Mesendoderm (in vitro differentiated cells): ENCODE results near the gene TASP1.
"Not testable (repeated sequence)": the region's sequence is repeated elsewhere in the genome, so short reads cannot be mapped to it uniquely, and the experiment has no call there.

Experiments
- DNase-seq: peaks from one replicate; pipeline ENCODE4 v3.0.0; 2013
- H2AK5ac ChIP-seq: 2 replicates; pipeline ENCODE4 v1.6.1; 2013; ENCODE audit warnings: low read length, inconsistent platforms
- H2BK120ac ChIP-seq: 2 replicates; pipeline ENCODE4 v1.6.1; 2013; ENCODE audit warnings: low read depth, mild to moderate bottlenecking, low read length, moderate library complexity, mixed read lengths
- H2BK15ac ChIP-seq: replicated peaks from 2 replicates; pipeline ENCODE4 v1.6.1; 2013; ENCODE audit warnings: low read depth, mild to moderate bottlenecking, moderate library complexity
- H2BK5ac ChIP-seq: 2 replicates; pipeline ENCODE4 v1.6.1; 2013; ENCODE audit warnings: low read length, inconsistent platforms
- H3K18ac ChIP-seq: 2 replicates; pipeline ENCODE4 v1.6.1; 2013; ENCODE audit warnings: mild to moderate bottlenecking, low read length, mixed read lengths
- H3K23ac ChIP-seq: one replicate; pipeline ENCODE4 v1.6.1; 2013; ENCODE audit warnings: low read length
- H3K27ac ChIP-seq: 2 replicates; pipeline ENCODE4 v1.5.1; 2013; ENCODE audit warnings: low read depth, mild to moderate bottlenecking, inconsistent platforms, low read length, moderate library complexity
- H3K27me3 ChIP-seq: 2 replicates; pipeline ENCODE4 v1.6.1; 2013; ENCODE audit warnings: low read length, control low read depth, mild to moderate bottlenecking, inconsistent platforms; ENCODE audit not compliant: insufficient read depth, poor library complexity
- H3K36me3 ChIP-seq: 2 replicates; pipeline ENCODE4 v1.6.1; 2013; ENCODE audit warnings: low read length, inconsistent platforms; ENCODE audit not compliant: control insufficient read depth, insufficient read depth
- H3K4ac ChIP-seq: one replicate; pipeline ENCODE4 v1.6.1; 2013; ENCODE audit warnings: low read depth, mild to moderate bottlenecking, low read length, moderate library complexity
- H3K4me1 ChIP-seq: 2 replicates; pipeline ENCODE4 v1.6.1; 2013; ENCODE audit warnings: low read depth, low read length, inconsistent platforms; ENCODE audit not compliant: control insufficient read depth
- H3K4me2 ChIP-seq: 2 replicates; pipeline ENCODE4 v1.6.1; 2013; ENCODE audit warnings: low read length
- H3K4me3 ChIP-seq: 2 replicates; pipeline ENCODE4 v1.5.1; 2013; ENCODE audit warnings: mild to moderate bottlenecking, low read length
- H3K56ac ChIP-seq: one replicate; pipeline ENCODE4 v1.6.1; 2013; ENCODE audit warnings: low read length
- H3K79me1 ChIP-seq: 2 replicates; pipeline ENCODE4 v1.6.1; 2013; ENCODE audit warnings: low read length, inconsistent platforms
- H3K79me2 ChIP-seq: 2 replicates; pipeline ENCODE4 v1.6.1; 2013; ENCODE audit warnings: mild to moderate bottlenecking, low read length; ENCODE audit not compliant: control insufficient read depth, insufficient read depth
- H3K9ac ChIP-seq: 2 replicates; pipeline ENCODE4 v1.6.1; 2013; ENCODE audit warnings: low read length, inconsistent platforms
- H4K5ac ChIP-seq: one replicate; pipeline ENCODE4 v1.6.1; 2013; ENCODE audit warnings: low read length
- H4K8ac ChIP-seq: one replicate; pipeline ENCODE4 v1.6.1; 2013; ENCODE audit warnings: low read depth, mild to moderate bottlenecking, control low read depth, low read length, moderate library complexity
- WGBS: extraction: QIAGEN DNeasy Blood & Tissue Kit; methylation state at CpG from one replicate; pipeline ENCODE4 v1.1.7; 2013; ENCODE audit warnings: low lambda C conversion rate, missing lambda C conversion rate; ENCODE audit not compliant: insufficient coverage; ENCODE audit errors: extremely low coverage; 5-methylcytosine and 5-hydroxymethylcytosine counted together

Gene TASP1

DNA sequence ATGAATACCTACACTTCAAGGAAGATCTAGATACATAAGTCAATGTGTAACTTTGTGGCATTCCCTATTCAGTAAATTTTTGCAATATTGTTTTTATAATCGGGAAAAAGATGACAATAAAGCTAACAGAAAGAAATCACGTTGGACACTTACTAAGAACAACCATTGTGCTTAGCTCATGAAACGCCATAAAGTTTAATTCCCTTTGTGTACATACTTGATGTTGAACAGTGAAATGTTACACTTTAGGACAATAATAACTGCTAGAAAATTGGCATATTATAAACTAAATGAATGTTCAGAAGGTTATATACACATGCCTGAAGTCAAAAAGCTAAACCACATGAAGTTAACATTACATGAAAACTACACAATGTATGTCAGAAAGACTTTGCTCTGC, 153.2 kb downstream of the TASP1 start:
- Histone ChIP-seq H3K79me2 (no peaks in the 10 kb centered on the region), H3K4me2 (no peak overlapping the region), H3K27ac (no peak overlapping the region), H2BK15ac (no peak overlapping the region), H3K9ac (no peak overlapping the region), H3K4ac (no peak overlapping the region), H2AK5ac (no peak overlapping the region), H2BK120ac (no peak overlapping the region), H3K4me1 (peaks cover 5% of the 10 kb centered on the region), H3K36me3 (no peaks in the 10 kb centered on the region), H4K5ac (no peak overlapping the region), H4K8ac (no peak overlapping the region), H3K4me3 (no peak overlapping the region), H3K79me1 (no peaks in the 10 kb centered on the region), H3K27me3 (no peaks in the 10 kb centered on the region), H3K23ac (no peak overlapping the region), H3K56ac (no peak overlapping the region), H3K18ac (no peak overlapping the region), H2BK5ac (no peak overlapping the region)
- no peak for DNase-seq
- no CpG with 5 or more reads among the region's 3 CpGs for WGBS

DNA sequence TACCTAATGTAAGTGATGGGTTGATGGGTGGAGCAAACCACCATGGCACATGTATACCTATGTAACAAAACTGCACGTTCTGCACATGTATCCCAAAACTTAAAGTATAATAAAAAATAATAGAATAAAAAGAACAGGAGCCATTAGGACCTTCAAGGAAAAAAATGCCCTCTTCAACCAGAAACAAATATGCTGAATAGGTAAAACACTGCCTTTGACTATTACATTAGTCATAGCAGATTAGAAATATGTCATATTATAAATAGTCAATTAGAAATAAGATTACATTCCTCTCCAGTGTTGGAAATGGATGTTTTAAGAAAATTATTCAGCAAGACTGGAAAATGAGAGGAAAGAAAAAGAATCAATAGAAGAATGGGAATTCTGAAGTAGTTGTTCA, 153.7 kb downstream of the TASP1 start:
- H3K23ac ChIP-seq, H3K56ac ChIP-seq, H3K18ac ChIP-seq, H3K36me3 ChIP-seq, H4K8ac ChIP-seq, H2BK15ac ChIP-seq, H3K27ac ChIP-seq, H3K4me3 ChIP-seq, H3K9ac ChIP-seq, H3K79me1 ChIP-seq, H4K5ac ChIP-seq, H3K27me3 ChIP-seq, H2BK120ac ChIP-seq, H3K4me1 ChIP-seq, H2BK5ac ChIP-seq, DNase-seq, H3K79me2 ChIP-seq, H2AK5ac ChIP-seq, H3K4me2 ChIP-seq, H3K4ac ChIP-seq: not testable (repeated sequence)
- WGBS = no CpG with 5 or more reads among the region's 1 CpG

DNA sequence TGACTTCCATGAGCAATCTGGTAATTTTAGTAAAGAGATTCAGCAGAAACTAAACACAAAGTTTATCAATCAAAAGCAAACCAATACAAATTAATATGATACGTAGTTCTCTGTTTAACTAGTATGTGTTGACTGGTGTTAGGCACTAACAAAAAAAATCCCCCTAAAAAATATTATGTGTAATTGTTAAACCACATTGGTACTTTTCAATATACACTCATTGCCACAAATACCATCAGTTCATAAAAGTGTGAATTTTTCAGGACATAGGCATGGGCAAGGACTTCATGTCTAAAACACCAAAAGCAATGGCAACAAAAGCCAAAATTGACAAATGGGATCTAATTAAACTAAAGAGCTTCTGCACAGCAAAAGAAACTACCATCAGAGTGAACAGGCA, 155.3 kb downstream of the TASP1 start:
- H2BK120ac ChIP-seq, H3K4me3 ChIP-seq, H3K27me3 ChIP-seq, H3K79me1 ChIP-seq, H3K4me1 ChIP-seq, H2AK5ac ChIP-seq, H3K27ac ChIP-seq, H4K8ac ChIP-seq, H3K79me2 ChIP-seq, H3K4ac ChIP-seq, H2BK5ac ChIP-seq, H2BK15ac ChIP-seq, H3K36me3 ChIP-seq, H3K18ac ChIP-seq, H4K5ac ChIP-seq, H3K23ac ChIP-seq, H3K56ac ChIP-seq, DNase-seq, H3K4me2 ChIP-seq, H3K9ac ChIP-seq: not testable (repeated sequence)
- no CpG with 5 or more reads among the region's 1 CpG for WGBS

DNA sequence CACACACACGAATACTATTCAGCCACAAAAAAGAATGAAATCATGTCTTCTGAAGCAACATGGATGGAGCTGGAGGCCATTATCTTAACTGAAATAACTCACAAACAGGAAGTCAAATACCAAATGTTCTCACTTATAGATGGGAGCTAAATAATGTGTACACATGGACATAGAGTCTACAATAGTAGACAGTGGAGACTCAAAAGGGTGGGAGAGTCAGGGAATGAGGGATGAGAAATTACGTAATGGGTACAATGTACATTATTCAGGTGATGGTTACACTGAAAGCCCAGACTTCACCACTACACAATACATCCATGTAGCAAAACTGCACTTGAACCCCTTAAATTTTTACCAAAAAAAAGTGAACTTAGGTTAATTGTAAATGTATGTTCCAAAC, 160.4 kb downstream of the TASP1 start:
- no peak overlapping the region for H2AK5ac ChIP-seq
- no peak overlapping the region for H3K4me2 ChIP-seq
- H3K23ac ChIP-seq = no peak overlapping the region
- H2BK5ac ChIP-seq = no peak overlapping the region
- H3K27me3 ChIP-seq = no peaks in the 10 kb centered on the region
- H3K56ac ChIP-seq = no peak overlapping the region
- no peaks in the 10 kb centered on the region for H3K79me1 ChIP-seq
- no CpG with 5 or more reads among the region's 2 CpGs for WGBS
- no peak overlapping the region for H3K4me3 ChIP-seq
- no peak overlapping the region for H2BK15ac ChIP-seq
- no peak for DNase-seq
- no peaks in the 10 kb centered on the region for H3K4me1 ChIP-seq
- no peak overlapping the region for H3K18ac ChIP-seq
- H3K27ac ChIP-seq = no peak overlapping the region
- H3K4ac ChIP-seq = no peak overlapping the region
- no peak overlapping the region for H4K8ac ChIP-seq
- no peak overlapping the region for H4K5ac ChIP-seq
- H3K36me3 ChIP-seq = no peaks in the 10 kb centered on the region
- H3K9ac ChIP-seq = no peak overlapping the region
- H3K79me2 ChIP-seq = no peaks in the 10 kb centered on the region
- H2BK120ac ChIP-seq = no peak overlapping the region

DNA sequence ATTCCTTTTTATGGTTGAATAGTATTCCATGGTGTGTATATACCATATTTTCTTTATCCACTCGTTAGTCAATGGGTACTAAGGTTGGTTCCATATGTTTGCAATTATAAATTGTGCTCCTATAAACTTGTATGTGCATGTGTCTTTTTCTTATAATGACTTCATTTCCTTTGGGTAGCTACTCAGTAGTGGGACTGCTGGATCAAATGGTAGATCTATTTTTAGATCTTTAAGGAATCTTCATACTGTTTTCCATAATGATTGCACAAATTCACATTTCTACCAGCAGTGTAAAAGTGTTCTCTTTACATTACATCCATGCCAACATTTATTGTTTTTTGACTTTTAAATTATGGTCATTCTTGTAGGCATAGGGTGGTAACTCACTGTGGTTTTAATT, 164.3 kb downstream of the TASP1 start:
- no peaks in the 10 kb centered on the region for H3K36me3 ChIP-seq
- no peak for DNase-seq
- H3K79me1 ChIP-seq = no peaks in the 10 kb centered on the region
- no peak overlapping the region for H3K23ac ChIP-seq
- H2BK120ac ChIP-seq = no peak overlapping the region
- no CpG with 5 or more reads among the region's 1 CpG for WGBS
- no peak overlapping the region for H2BK15ac ChIP-seq
- no peak overlapping the region for H4K5ac ChIP-seq
- no peak overlapping the region for H3K27ac ChIP-seq
- H2AK5ac ChIP-seq = no peak overlapping the region
- H3K4ac ChIP-seq = no peak overlapping the region
- H3K18ac ChIP-seq = no peak overlapping the region
- no peak overlapping the region for H3K4me2 ChIP-seq
- H3K27me3 ChIP-seq = no peaks in the 10 kb centered on the region
- H4K8ac ChIP-seq = no peak overlapping the region
- H2BK5ac ChIP-seq = no peak overlapping the region
- no peak overlapping the region for H3K9ac ChIP-seq
- no peaks in the 10 kb centered on the region for H3K79me2 ChIP-seq
- no peak overlapping the region for H3K4me3 ChIP-seq
- no peaks in the 10 kb centered on the region for H3K4me1 ChIP-seq
- H3K56ac ChIP-seq = no peak overlapping the region

DNA sequence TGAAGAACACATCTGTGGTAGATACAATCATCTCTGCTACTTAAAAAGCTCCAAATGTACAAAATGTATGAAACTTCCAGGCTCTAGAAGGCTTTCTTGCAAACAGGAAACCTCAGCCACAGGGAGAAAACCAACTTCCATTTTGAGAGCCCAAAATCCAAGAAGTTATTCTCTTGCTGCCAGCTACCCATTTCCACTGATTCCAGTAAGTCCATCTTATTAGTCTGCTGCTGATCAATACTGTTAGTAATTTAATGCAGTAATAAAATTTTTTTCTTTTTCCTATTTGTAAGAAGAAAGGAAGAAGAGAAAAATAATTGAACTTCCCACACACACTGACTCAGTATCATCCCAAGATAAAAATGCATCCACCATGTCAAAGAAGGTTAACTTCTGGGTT, 169.5 kb downstream of the TASP1 start:
- no peak overlapping the region for H3K56ac ChIP-seq
- no peak overlapping the region for H3K27ac ChIP-seq
- no peak for DNase-seq
- H3K27me3 ChIP-seq = no peaks in the 10 kb centered on the region
- no peaks in the 10 kb centered on the region for H3K79me2 ChIP-seq
- no peak overlapping the region for H2BK15ac ChIP-seq
- H2BK5ac ChIP-seq = no peak overlapping the region
- no peaks in the 10 kb centered on the region for H3K36me3 ChIP-seq
- no peak overlapping the region for H3K4ac ChIP-seq
- H3K18ac ChIP-seq = no peak overlapping the region
- no peak overlapping the region for H4K5ac ChIP-seq
- H3K23ac ChIP-seq = no peak overlapping the region
- no peak overlapping the region for H3K4me3 ChIP-seq
- no peak overlapping the region for H3K4me2 ChIP-seq
- H3K4me1 ChIP-seq = no peaks in the 10 kb centered on the region
- no peak overlapping the region for H2BK120ac ChIP-seq
- no peaks in the 10 kb centered on the region for H3K79me1 ChIP-seq
- H2AK5ac ChIP-seq = no peak overlapping the region
- H4K8ac ChIP-seq = no peak overlapping the region
- H3K9ac ChIP-seq = no peak overlapping the region
